HG03469 (cell line): Measurements from ENCODE around the gene HOGA1.
"Not testable (repeated sequence)": the region's sequence is repeated elsewhere in the genome, so short reads cannot be mapped to it uniquely, and the experiment has no call there.

Source experiments
- ATAC-seq: cut with Tn5 transposase; IDR thresholded peaks from one replicate; pipeline ENCODE4 v1.9.1; 2021; ENCODE audit warnings: mild to moderate bottlenecking, moderate library complexity, moderate number of reproducible peaks; ENCODE audit not compliant: unreplicated experiment

Gene HOGA1

GRCh38 chr10:97644936-97645335 is 60.7 kb downstream of the HOGA1 start:
- no peak for ATAC-seq

DNA sequence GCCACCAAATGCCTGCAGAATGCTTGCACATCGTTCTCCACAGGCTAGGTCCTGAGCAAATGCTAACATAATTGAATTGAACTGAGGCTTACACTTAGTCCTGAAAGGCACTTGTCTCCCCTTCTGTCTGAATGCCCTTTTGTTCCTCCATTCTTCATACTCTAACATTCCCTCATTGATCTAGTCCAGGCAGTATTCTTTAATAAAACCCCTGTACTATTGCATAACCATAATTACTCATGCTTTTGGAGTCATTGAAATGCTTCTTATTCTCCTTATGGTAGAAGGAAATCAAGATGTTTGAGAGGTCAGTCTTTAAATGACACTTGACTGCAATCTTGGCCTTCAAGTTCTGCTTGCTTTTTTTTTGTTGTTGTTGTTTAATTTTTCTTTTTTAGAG is 63.4 kb downstream of the HOGA1 start:
- ATAC-seq: no peak

- peak; percentile 84 for ATAC-seq
These were observed 64.6 kb downstream of the HOGA1 start for GRCh38 chr10:97648562-97649404.

GRCh38 chr10:97649405-97649750 is 65.2 kb downstream of the HOGA1 start:
- not testable (repeated sequence) for ATAC-seq

DNA sequence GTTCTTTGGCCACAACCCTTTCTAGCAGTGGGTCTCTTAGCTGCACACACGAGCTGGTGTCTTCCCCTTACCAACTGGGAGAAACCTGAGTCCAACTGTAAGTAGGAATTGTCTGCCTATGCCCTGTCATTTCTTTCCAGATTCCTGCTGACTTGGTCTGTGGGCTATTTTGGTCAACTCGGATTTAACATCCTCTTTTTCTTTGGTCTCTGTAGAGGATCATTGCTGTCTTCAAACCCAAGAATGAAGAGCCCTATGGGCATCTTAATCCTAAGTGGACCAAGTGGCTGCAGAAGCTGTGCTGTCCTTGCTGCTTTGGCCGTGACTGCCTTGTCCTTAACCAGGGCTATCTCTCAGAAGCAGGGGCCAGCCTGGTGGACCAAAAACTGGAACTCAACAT is 66.5 kb downstream of the HOGA1 start:
- no peak for ATAC-seq

DNA sequence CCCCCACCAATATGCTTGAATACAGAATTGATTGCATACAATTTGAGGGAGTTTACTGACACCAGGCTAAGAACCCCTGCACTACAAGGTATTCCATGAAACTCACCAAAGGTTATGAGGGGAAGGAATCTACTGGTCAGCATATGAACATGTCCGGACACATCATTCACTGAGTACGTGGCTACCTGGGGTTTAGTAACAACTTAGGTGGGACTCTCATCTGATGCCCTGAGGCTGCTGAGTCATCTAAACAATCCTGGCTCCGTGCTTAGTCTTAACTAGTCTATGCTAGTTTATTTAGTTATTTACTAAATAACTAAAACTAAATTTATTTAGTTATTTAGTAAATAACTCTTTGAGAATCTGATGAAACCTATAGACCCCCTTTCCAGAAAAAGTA is 67.6 kb downstream of the HOGA1 start:
- ATAC-seq: no peak

GRCh38 chr10:97656777-97657176 is 72.6 kb downstream of the HOGA1 start:
- ATAC-seq: no peak

- no peak for ATAC-seq
These were observed 75.4 kb downstream of the HOGA1 start for GRCh38 chr10:97659589-97659988.
